DOHH2 (cell line): ENCODE results near the gene RDH8.

Experiments used
- H3F3A ChIP-seq: fragments of 200-600 bp; sonication (generic), shearing (Covaris generic); 2 replicates; pipeline ENCODE4 v1.6.0; 2016; ENCODE audit warnings: antibody characterized with exemption, mild to moderate bottlenecking; ENCODE audit not compliant: control insufficient read depth, insufficient read depth
- H3K27ac ChIP-seq: fragments of 200-600 bp; sonication (generic); 2 replicates; pipeline ENCODE4 v1.5.1; 2014; ENCODE audit warnings: low read depth, mild to moderate bottlenecking, low read length, moderate library complexity
- H3K27me3 ChIP-seq: fragments of 200-600 bp; sonication (generic); 2 replicates; pipeline ENCODE4 v1.6.1; 2014; ENCODE audit warnings: mild to moderate bottlenecking, low read length, mixed read lengths; ENCODE audit not compliant: control insufficient read depth
- H3K36me3 ChIP-seq: fragments of 200-600 bp; sonication (generic); 2 replicates; pipeline ENCODE4 v1.6.1; 2014; ENCODE audit warnings: mild to moderate bottlenecking, low read length, moderate library complexity, mixed read lengths; ENCODE audit not compliant: control insufficient read depth
- H3K4me1 ChIP-seq: fragments of 200-600 bp; sonication (generic); 2 replicates; pipeline ENCODE4 v1.6.1; 2014; ENCODE audit warnings: mild to moderate bottlenecking, low read length, mixed read lengths; ENCODE audit not compliant: control insufficient read depth
- H3K4me2 ChIP-seq: fragments of 200-600 bp; sonication (generic); 2 replicates; pipeline ENCODE4 v1.6.0; 2014; ENCODE audit warnings: mild to moderate bottlenecking, low read length, moderate library complexity
- H3K4me3 ChIP-seq: fragments of 200-600 bp; sonication (generic); 2 replicates; pipeline ENCODE4 v1.5.1; 2014; ENCODE audit warnings: mild to moderate bottlenecking, low read length, mixed read lengths
- H3K79me2 ChIP-seq: fragments of 200-600 bp; sonication (generic); 2 replicates; pipeline ENCODE4 v1.6.1; 2014; ENCODE audit warnings: mild to moderate bottlenecking, low read length, mixed read lengths; ENCODE audit not compliant: control insufficient read depth
- H3K9me2 ChIP-seq: fragments of 200-600 bp; sonication (generic); replicated peaks from 2 replicates; pipeline ENCODE4 v1.6.1; 2014; ENCODE audit warnings: mild to moderate bottlenecking, low read length, mixed read lengths; ENCODE audit not compliant: control insufficient read depth
- H3K9me3 ChIP-seq: fragments of 200-600 bp; sonication (generic); 2 replicates; pipeline ENCODE4 v1.6.1; 2014; ENCODE audit warnings: antibody characterized with exemption, low read length, mixed read lengths; ENCODE audit not compliant: control insufficient read depth, insufficient read depth
- H4K20me1 ChIP-seq: fragments of 200-600 bp; sonication (generic); 2 replicates; pipeline ENCODE4 v1.6.0; 2014; ENCODE audit warnings: low read depth, mild to moderate bottlenecking, antibody characterized with exemption, low read length, moderate library complexity; ENCODE audit not compliant: control insufficient read depth, insufficient read depth
- EZH2phosphoT487 ChIP-seq: fragments of 200-600 bp; sonication (generic); IDR thresholded peaks from 2 replicates; pipeline ENCODE4 v1.6.1; 2017; ENCODE audit warnings: borderline replicate concordance, mild to moderate bottlenecking, antibody characterized with exemption, low read length, moderate library complexity, mixed read lengths
- TF ChIP-seq, protein P1 (sequence below): fragments of 200-600 bp; sonication (generic); IDR thresholded peaks from one replicate; pipeline ENCODE4 v1.5.1; 2014; ENCODE audit warnings: antibody characterized with exemption, mild to moderate bottlenecking, low read depth, low read length; ENCODE audit not compliant: poor library complexity, severe bottlenecking

The RDH8 gene

DNA sequence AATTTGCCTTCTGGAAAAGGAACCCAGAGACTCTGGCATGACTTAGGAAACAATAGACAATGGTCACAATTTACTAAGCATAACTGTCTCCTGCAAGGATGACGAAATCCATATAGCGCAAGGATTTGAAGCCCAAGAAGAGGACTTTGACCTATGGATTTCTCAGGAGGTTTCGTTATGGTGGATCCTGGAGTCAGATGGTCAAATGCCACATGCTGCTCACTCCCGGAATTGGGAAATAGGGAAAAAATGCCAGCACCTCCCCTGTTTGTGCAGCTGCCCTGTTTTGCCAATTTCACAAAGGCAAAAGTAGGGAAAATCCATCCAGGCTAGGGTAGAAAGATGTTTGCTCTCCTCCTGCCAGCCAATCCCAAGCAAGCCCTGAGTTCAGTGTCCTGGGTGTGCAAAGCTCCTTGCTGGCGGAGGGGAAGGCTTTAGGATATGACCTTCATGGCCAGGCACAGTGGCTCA is 23.4 kb downstream of the RDH8 start:
- Histone ChIP-seq H3K27ac (no peak overlapping the region), H3K9me2 (no peaks in the 10 kb centered on the region), H3K36me3 (no peaks in the 10 kb centered on the region), H3K9me3 (no peaks in the 10 kb centered on the region), H3K27me3 (peaks cover 14% of the 10 kb centered on the region), H3K4me2 (no peak overlapping the region), H3F3A (no peaks in the 10 kb centered on the region), H3K79me2 (no peaks in the 10 kb centered on the region), H4K20me1 (no peaks in the 10 kb centered on the region), H3K4me3 (no peak overlapping the region), H3K4me1 (0 out of 2 replicates have a peak, but pooled peaks cover 3% of the 10 kb centered on the region)
- no peak for TF ChIP-seq EZH2phosphoT487
- TF ChIP-seq, protein P1, sequence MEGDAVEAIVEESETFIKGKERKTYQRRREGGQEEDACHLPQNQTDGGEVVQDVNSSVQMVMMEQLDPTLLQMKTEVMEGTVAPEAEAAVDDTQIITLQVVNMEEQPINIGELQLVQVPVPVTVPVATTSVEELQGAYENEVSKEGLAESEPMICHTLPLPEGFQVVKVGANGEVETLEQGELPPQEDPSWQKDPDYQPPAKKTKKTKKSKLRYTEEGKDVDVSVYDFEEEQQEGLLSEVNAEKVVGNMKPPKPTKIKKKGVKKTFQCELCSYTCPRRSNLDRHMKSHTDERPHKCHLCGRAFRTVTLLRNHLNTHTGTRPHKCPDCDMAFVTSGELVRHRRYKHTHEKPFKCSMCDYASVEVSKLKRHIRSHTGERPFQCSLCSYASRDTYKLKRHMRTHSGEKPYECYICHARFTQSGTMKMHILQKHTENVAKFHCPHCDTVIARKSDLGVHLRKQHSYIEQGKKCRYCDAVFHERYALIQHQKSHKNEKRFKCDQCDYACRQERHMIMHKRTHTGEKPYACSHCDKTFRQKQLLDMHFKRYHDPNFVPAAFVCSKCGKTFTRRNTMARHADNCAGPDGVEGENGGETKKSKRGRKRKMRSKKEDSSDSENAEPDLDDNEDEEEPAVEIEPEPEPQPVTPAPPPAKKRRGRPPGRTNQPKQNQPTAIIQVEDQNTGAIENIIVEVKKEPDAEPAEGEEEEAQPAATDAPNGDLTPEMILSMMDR = no peak

GRCh38 chr19:10037367-10037766 is 24.1 kb downstream of the RDH8 start:
- no peaks in the 10 kb centered on the region for H3F3A ChIP-seq
- H3K27me3 ChIP-seq = peaks cover 14% of the 10 kb centered on the region
- H3K9me2 ChIP-seq = no peaks in the 10 kb centered on the region
- H3K9me3 ChIP-seq = no peaks in the 10 kb centered on the region
- H4K20me1 ChIP-seq = no peaks in the 10 kb centered on the region
- TF ChIP-seq, protein P1 = no peak
- 0 out of 2 replicates have a peak, but pooled peaks cover 3% of the 10 kb centered on the region for H3K4me1 ChIP-seq
- H3K4me2 ChIP-seq = no peak overlapping the region
- no peak overlapping the region for H3K27ac ChIP-seq
- H3K36me3 ChIP-seq = no peaks in the 10 kb centered on the region
- H3K4me3 ChIP-seq = no peak overlapping the region
- H3K79me2 ChIP-seq = no peaks in the 10 kb centered on the region

DNA sequence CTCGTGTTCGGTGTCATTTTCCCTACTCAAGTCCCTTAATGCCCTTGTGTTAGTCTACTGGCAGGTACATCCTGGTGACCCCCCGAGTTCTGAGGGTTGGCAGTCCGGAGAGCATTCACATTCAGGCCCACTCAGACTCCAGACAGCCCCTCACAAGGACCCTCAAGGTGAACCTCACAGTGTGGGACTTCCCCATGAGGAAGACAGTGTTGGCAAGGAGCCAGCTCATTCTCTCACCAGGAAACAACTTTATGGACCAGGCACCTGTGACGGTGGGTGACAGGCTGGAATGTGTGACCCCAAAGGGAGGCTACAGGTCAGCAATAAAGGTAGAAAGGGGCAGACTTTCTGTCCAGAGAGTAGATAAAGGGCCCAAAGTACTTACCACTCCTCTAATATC is 24.5 kb downstream of the RDH8 start:
- 0 out of 2 replicates have a peak, but pooled peaks cover 3% of the 10 kb centered on the region for H3K4me1 ChIP-seq
- H3K4me3 ChIP-seq = no peak overlapping the region
- no peaks in the 10 kb centered on the region for H3F3A ChIP-seq
- peaks cover 13% of the 10 kb centered on the region for H3K27me3 ChIP-seq
- H3K36me3 ChIP-seq = no peaks in the 10 kb centered on the region
- H3K79me2 ChIP-seq = no peaks in the 10 kb centered on the region
- H3K9me2 ChIP-seq = no peaks in the 10 kb centered on the region
- no peak overlapping the region for H3K27ac ChIP-seq
- H4K20me1 ChIP-seq = no peaks in the 10 kb centered on the region
- H3K9me3 ChIP-seq = no peaks in the 10 kb centered on the region
- TF ChIP-seq, protein P1 = no peak
- no peak for TF ChIP-seq EZH2phosphoT487
- no peak overlapping the region for H3K4me2 ChIP-seq
